GM20431 (cell line): ENCODE data around the gene RITA1.

Experiments used
- in situ Hi-C: fragments of 300-500 bp; cut with MseI, MboI; formaldehyde crosslinking; loops from one replicate; pipeline ENCODE4 v1.15.0; 2020; ENCODE audit warnings: low sequenced_read_pairs; ENCODE audit not compliant: unreplicated experiment

The RITA1 gene

GRCh38 chr12:113152835-113153814 lies 32.4 kb upstream of the RITA1 start:
- in situ Hi-C loops, result loop anchor here (10.0 kb wide), 1 partner anchor 108 kb away; no protein-coding TSS in a partner anchor

DNA sequence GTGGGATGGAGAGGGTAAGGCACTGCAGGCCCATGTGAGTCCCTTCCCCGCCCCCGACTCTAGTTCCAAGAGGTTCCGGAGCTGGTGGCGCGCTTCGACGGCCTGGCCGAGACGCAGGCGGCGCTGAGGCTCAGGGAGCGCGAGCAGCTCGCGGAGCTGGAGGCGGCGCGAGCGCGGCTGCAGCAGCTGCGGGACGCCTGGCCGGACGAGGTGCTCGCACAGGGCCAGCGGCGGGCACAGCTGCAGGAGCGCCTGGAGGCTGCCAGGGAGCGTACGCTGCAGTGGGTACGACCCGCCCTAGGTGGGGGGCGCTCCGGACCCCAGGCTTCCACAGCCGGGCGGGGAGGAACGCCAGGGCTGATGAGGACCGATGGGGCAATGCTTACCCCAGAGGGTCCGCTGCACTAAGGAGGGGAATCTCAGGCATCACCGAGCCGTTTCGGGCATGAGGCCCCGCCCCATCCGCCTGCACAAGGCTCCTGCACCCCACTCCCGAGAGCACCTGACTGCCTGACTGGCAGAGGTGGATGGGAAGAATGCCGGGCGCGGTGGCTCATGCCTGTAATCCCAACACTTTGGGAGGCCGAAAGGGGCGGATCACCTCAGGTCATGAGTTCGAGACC lies 31.1 kb upstream of the RITA1 start:
- in situ Hi-C loops, result loop anchor here (10.0 kb wide), 1 partner anchor 110 kb away; no protein-coding TSS in a partner anchor

DNA sequence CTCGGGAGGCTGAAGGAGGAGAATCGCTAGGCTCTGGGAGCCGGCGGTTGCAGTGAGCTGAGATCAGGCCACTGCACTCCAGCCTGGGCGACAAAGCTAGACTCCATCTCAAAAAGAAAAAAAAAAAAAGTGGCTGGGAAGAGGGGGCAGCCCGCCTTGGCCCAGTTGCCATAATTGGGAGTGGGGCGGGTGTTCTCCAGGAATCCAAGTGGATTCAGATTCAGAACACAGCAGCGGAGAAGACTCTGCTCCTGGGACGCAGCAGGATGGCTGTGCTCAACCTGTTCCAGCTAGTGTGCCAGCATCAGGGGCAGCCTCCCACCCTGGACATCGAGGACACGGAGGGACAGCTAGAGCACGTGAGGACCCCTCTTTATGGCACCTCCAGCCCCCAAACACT lies 30.5 kb upstream of the RITA1 start:
- in situ Hi-C loops, result loop anchor here (10.0 kb wide), 1 partner anchor 110 kb away; no protein-coding TSS in a partner anchor

DNA sequence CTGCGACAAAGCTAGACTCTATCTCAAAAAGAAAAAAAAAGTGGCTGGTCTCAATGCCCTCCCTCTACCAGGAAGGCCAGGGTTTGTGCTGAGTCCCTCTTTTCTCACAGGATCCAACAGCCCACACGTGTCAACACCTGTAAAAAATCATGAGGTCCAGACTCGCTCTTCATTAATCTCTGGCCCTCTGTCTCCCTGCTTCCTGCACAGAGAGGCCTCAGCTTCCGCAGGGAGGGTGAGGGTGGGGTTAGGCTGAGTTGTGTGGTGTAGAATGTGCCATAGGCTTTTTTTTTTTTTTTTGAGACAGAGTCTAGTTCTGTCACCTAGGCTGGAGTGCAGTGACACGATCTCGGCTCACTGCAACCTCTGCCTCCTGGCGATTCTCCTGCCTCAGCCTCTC lies 29.9 kb upstream of the RITA1 start:
- in situ Hi-C loops, result loop anchor here (10.0 kb wide), 1 partner anchor 111 kb away; no protein-coding TSS in a partner anchor

- in situ Hi-C loops, result loop anchor here (10.0 kb wide), 1 partner anchor 113 kb away; no protein-coding TSS in a partner anchor
Measured at GRCh38 chr12:113157218-113157859, 28.2 kb upstream of the RITA1 start.

DNA sequence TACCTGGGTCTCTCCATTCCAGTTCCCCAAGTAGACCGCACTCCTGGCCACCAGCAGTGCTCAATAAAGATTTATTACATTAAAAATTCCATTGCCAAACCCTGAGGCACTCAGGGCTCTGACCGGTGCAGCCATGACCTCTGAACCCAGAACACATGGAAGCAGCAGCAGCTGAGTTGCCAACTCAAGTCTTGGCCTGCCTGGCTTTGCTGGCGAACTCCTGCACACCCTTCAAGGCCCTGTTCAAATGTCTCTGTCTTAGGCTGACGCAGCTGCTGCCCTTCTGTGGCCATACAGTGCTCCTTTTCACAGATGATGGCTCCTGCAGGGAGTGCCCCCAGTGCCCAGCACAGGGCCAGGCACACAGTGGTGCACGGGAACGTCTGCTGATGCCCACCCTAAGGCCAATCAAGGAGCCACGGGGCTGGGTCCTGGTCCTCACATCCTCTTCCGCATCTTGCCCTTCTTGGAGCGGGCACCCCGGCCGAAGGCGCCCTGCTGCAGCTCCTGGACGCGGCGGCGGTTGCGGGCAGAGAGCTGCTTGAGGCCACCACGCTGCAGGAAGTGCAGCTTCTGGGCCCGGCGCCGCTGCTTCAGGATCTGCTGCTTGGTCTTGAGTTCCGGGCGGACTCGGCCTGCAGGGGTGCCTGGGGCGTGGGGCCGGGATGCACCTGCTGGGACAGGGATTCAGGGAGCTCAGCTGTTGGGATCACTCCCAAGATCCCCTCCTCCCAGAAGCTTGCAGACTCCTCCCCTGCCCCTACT lies 26.9 kb upstream of the RITA1 start:
- in situ Hi-C loops, result loop anchor here (10.0 kb wide), 1 partner anchor 114 kb away; no protein-coding TSS in a partner anchor

DNA sequence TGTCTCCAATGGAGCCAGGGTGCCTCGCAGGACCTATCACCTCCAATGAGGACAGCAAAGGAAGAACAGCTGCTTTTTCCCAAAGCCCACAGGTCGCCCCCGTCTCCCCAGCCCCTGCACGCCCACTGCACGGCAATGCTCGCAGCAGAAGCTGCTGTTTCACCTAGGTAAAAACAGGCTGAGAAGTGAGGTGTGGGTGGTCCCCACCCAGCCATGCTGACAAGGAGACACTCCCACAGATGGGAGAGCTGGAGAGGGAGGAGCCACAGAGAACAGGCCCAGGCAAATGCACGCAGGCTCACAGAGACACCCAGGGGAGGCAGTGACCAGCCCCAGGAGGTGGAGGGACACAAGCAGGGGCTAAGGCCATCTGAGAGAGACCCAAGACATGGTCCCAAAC lies 25.6 kb upstream of the RITA1 start:
- in situ Hi-C loops, result loop anchor here (10.0 kb wide), 1 partner anchor 115 kb away; no protein-coding TSS in a partner anchor

DNA sequence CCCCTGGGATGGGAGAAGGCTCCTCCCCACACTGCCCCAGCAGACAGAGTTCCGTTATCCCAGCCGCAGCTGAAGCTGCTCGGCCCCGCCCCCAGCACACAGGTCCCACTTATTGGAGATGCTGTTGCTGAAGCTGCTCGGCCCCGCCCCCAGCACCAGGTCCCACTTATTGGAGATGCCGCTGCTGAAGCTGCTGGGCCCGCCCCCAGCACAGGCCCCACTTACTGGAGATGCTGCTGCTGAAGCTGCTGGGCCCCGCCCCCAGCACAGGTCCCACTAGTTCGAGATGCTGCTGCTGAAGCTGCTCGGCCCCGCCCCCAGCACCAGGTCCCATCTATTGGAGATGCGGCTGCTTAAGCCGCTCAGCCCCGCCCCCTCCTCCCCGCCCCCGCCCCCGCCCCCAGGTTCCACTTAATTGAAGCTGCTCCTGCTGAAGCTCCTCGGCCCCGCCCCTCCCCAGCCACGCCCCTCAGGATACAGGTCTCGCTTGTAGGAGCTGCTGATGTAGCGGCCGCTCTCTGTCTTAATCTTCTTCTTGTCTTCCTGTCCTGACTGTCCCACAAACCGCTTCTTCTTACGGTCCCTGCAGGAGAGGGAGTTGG lies 24.0 kb upstream of the RITA1 start:
- in situ Hi-C loops, result no loop called here

DNA sequence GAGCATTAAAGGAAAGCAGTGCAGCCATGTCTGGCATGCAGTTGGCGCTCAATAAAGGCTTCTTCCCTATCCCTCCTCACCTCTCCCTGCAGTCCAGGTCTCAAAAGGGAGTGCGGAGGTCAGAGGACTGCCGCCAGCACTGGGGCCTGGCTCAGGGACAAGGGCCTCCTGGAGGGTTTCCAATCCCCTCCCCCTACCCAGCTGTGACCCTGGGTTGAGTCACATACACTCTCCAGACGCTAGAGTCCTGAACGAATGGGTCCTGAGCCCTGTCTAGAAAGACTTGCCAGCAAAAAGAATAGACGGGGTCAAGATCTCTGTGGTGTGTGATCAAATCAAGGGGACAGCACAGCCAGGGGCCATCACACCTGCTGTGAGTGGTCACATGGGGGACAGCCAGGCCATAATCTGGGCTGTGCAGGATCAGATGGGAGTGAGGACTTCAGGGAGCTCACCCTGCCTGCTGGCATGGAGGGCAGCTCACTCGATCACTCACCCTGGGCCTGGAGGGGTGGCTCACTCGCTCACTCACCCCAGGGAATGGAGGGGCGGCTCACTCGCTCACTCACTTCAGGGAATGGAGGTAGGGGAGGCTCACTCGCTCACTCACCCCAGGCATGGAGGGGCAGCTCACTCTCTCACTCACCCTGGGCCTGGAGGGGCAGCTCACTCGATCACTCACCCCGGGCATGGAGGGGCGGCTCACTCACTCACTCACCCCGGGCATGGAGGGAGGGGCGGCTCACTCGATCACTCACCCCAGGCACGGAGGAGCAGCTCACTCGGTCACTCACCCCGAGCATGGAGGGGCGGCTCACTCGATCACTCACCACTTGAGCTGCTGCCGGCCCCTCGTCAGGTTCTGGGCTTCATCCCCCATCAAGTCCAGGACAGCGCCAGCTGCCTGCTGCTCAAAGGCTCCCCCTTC lies 23.2 kb upstream of the RITA1 start:
- in situ Hi-C loops, result no loop called here

- in situ Hi-C loops, result no loop called here
Measured at GRCh38 chr12:113163030-113163360, 22.5 kb upstream of the RITA1 start.

DNA sequence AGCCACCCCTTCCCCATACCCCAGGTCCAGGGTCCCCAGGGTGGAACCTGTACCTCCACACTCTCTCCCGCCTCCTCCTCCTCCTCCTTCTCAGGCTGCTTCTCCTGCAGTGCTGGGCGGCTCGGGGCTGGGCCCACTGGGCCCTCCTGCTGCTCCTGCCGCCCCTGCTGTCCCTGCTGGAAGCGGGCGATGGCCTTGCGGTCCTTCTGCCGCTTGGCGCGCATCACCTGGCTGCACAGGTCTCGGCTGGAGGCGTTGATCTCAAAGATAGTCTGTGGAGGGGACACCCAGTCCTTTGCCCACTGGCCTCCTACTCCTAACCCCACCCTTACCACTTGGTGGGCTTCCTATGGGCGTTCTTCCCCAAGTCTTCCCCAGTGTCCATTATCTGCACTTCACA lies 21.5 kb upstream of the RITA1 start:
- in situ Hi-C loops, result no loop called here

DNA sequence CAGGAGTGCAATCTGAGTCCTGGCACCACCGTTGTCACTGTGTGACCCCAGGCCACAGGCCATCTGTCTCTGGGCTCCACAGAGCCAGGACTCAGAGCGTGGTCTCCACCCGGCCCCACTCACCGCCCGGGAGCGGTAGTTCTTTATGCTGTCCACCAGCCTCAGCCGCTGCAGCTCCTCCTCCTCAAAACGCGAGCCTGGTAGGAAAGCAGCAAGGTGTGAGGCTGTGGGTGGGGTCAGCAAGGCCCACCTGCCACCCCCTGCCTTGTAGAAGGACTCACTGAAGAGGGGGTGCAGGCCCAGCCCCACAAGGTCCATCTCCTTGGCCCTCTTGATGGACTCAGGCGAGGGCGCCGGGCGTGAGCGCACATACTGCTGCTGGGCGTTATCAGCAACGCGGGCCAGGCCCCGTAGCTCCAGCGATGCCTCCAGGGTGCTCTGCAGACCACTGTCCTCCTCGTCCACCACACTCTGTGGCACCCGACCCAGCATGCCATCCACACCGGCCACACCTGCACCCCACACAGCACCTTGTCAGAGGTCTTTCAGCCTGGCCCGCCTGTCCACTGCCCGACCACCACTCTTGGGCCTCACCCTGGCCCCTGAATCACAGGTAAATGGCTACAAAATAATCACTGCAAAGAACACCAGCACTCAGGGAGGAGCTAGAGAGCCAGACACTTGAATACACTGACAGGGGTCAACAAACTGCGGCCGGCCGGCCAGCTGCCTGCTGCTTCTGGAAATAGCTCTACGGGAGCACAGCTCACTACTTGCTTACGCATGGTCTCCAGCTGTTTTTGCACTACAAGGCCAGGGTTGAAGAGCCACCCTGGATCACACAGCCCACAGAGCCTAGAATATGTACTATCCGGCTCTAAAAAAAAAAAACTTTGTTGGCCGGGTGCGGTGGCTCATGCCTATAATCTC lies 19.7 kb upstream of the RITA1 start:
- in situ Hi-C loops, result no loop called here

- in situ Hi-C loops, result no loop called here
Measured at GRCh38 chr12:113167868-113168267, 17.7 kb upstream of the RITA1 start.

GRCh38 chr12:113169697-113170096 lies 15.8 kb upstream of the RITA1 start:
- in situ Hi-C loops, result no loop called here

DNA sequence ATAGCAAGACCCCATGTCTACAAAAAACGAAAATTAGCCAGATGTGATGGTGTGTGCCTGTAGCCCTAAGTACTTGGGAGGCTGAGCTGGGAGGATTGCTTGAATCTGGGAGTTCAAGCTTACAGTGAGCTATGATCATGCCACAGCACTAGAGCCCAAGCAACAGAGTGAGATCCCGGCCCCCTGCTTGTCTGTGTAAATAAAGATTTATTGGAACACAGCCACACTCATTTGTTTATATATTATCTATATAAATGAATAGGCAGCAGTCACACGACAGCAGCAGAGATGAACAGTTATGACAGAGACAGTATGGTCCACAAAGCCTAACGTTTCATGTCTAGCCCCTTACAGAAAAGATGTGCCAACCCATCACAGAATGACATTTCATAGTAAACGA lies 15.1 kb upstream of the RITA1 start:
- in situ Hi-C loops, result no loop called here

- in situ Hi-C loops, result no loop called here
Measured at GRCh38 chr12:113170926-113171325, 14.6 kb upstream of the RITA1 start.

GRCh38 chr12:113171543-113171942 lies 14.0 kb upstream of the RITA1 start:
- in situ Hi-C loops, result no loop called here
